H9 (cell line): Measurements from ENCODE around the gene TMCO2. TPM values are rescaled to one million over a fixed set of nuclear protein-coding genes. Genes with fewer than 3 reads are reported as not detected.

ENCODE experiments used
- DNase-seq: peaks from one replicate; pipeline ENCODE4 v3.0.0-alpha.2; 2017
- H2AFZ ChIP-seq: one replicate; pipeline ENCODE4 v1.6.1; 2013; ENCODE audit warnings: mild to moderate bottlenecking, low read length, control low read depth, moderate library complexity
- H2AK5ac ChIP-seq: 2 replicates; pipeline ENCODE4 v1.6.1; 2013; ENCODE audit warnings: low read length, control low read depth, mixed read lengths; ENCODE audit not compliant: insufficient read length
- H2BK120ac ChIP-seq: one replicate; pipeline ENCODE4 v1.6.1; 2013; ENCODE audit warnings: low read depth, mild to moderate bottlenecking, low read length, control low read depth, inconsistent platforms; ENCODE audit not compliant: poor library complexity, severe bottlenecking
- H2BK12ac ChIP-seq: 2 replicates; pipeline ENCODE4 v1.6.1; 2013; ENCODE audit warnings: low read length, control low read depth, mixed read lengths, low read depth; ENCODE audit not compliant: insufficient read length
- H2BK15ac ChIP-seq: 2 replicates; pipeline ENCODE4 v1.6.1; 2013; ENCODE audit warnings: low read depth, low read length, control low read depth
- H2BK20ac ChIP-seq: one replicate; pipeline ENCODE4 v1.6.1; 2013; ENCODE audit warnings: low read depth, mild to moderate bottlenecking, low read length, control low read depth, inconsistent platforms; ENCODE audit not compliant: poor library complexity, severe bottlenecking
- H2BK5ac ChIP-seq: 2 replicates; pipeline ENCODE4 v1.6.1; 2013; ENCODE audit warnings: low read length, control low read depth, mixed read lengths; ENCODE audit not compliant: insufficient read length
- H3K14ac ChIP-seq: 2 replicates; pipeline ENCODE4 v1.6.1; 2013; ENCODE audit warnings: low read length, control low read depth; ENCODE audit not compliant: insufficient read depth
- H3K18ac ChIP-seq: 2 replicates; pipeline ENCODE4 v1.6.1; 2013; ENCODE audit warnings: low read depth, mild to moderate bottlenecking, mixed read lengths, low read length, control low read depth; ENCODE audit not compliant: insufficient read length
- H3K23ac ChIP-seq: 2 replicates; pipeline ENCODE4 v1.6.1; 2013; ENCODE audit warnings: low read length, control low read depth, mixed read lengths, low read depth; ENCODE audit not compliant: insufficient read length
- H3K23me2 ChIP-seq: 2 replicates; pipeline ENCODE4 v1.6.1; 2013; ENCODE audit warnings: low read depth, mild to moderate bottlenecking, mixed read lengths, low read length, control low read depth; ENCODE audit not compliant: insufficient read length, poor library complexity, severe bottlenecking
- H3K27ac ChIP-seq: 2 replicates; pipeline ENCODE4 v1.5.1; 2013; ENCODE audit warnings: low read length, control low read depth, mixed read lengths, low read depth; ENCODE audit not compliant: insufficient read length
- H3K27me3 ChIP-seq: 2 replicates; pipeline ENCODE4 v1.6.1; 2013; ENCODE audit warnings: low read length, control low read depth, inconsistent platforms; ENCODE audit not compliant: insufficient read depth
- H3K4ac ChIP-seq: 2 replicates; pipeline ENCODE4 v1.6.1; 2013; ENCODE audit warnings: low read depth, mild to moderate bottlenecking, control low read depth, inconsistent platforms, low read length, moderate library complexity
- H3K4me1 ChIP-seq: 2 replicates; pipeline ENCODE4 v1.6.1; 2013; ENCODE audit warnings: low read length, control low read depth, inconsistent platforms; ENCODE audit not compliant: insufficient read depth
- H3K4me2 ChIP-seq: 2 replicates; pipeline ENCODE4 v1.6.1; 2013; ENCODE audit warnings: low read length, control low read depth, mixed read lengths; ENCODE audit not compliant: insufficient read length, insufficient read depth
- H3K56ac ChIP-seq: 2 replicates; pipeline ENCODE4 v1.6.1; 2013; ENCODE audit warnings: low read depth, mild to moderate bottlenecking, mixed read lengths, low read length, control low read depth; ENCODE audit not compliant: insufficient read length
- H3K79me1 ChIP-seq: 2 replicates; pipeline ENCODE4 v1.6.1; 2013; ENCODE audit warnings: low read depth, mild to moderate bottlenecking, moderate library complexity, low read length, control low read depth, inconsistent platforms; ENCODE audit not compliant: insufficient read depth, poor library complexity, severe bottlenecking
- H3K79me2 ChIP-seq: 2 replicates; pipeline ENCODE4 v1.6.1; 2013; ENCODE audit warnings: low read length, control low read depth, inconsistent platforms; ENCODE audit not compliant: insufficient read depth
- H3K9ac ChIP-seq: 2 replicates; pipeline ENCODE4 v1.6.1; 2013; ENCODE audit warnings: low read length, control low read depth, mixed read lengths; ENCODE audit not compliant: insufficient read length; ENCODE audit errors: extremely low read depth
- H3K9me3 ChIP-seq: one replicate; pipeline ENCODE4 v1.6.1; 2013; ENCODE audit warnings: low read depth, low read length, inconsistent platforms; ENCODE audit not compliant: control insufficient read depth
- H3T11ph ChIP-seq: one replicate; pipeline ENCODE4 v1.6.1; 2013; ENCODE audit warnings: mild to moderate bottlenecking, low read length, control low read depth, inconsistent platforms
- H4K20me1 ChIP-seq: one replicate; pipeline ENCODE4 v1.6.1; 2013; ENCODE audit not compliant: control insufficient read depth, insufficient read length, insufficient read depth
- H4K5ac ChIP-seq: 2 replicates; pipeline ENCODE4 v1.6.1; 2013; ENCODE audit warnings: low read depth, mild to moderate bottlenecking, mixed read lengths, low read length, control low read depth; ENCODE audit not compliant: insufficient read length
- H4K8ac ChIP-seq: replicated peaks from 2 replicates; pipeline ENCODE4 v1.6.1; 2013; ENCODE audit warnings: low read length, control low read depth, mixed read lengths, low read depth; ENCODE audit not compliant: insufficient read length
- H4K91ac ChIP-seq: 2 replicates; pipeline ENCODE4 v1.6.1; 2013; ENCODE audit warnings: low read depth, mild to moderate bottlenecking, moderate library complexity, mixed read lengths, low read length, control low read depth; ENCODE audit not compliant: insufficient read length
- H3K27ac Mint-ChIP-seq, 3 experiments: 2 replicates in 2 of 3; 3 replicates in 1 of 3; pipeline ENCODE4 v1.8.0; 2020 to 2021; ENCODE audit warnings: mixed read lengths in 3 of 3, mild to moderate bottlenecking in 1 of 3, moderate library complexity in 1 of 3
- H3K27me3 Mint-ChIP-seq: 2 replicates; pipeline ENCODE4 v1.8.0; 2021; ENCODE audit warnings: low read depth, mild to moderate bottlenecking, moderate library complexity, mixed read lengths
- H3K36me3 Mint-ChIP-seq, 3 experiments: 2 replicates in 2 of 3; 3 replicates in 1 of 3; pipeline ENCODE4 v1.8.0; 2020 to 2021; ENCODE audit warnings: low read depth in 3 of 3, mixed read lengths in 3 of 3; ENCODE audit not compliant: insufficient read depth in 1 of 3
- H3K4me1 Mint-ChIP-seq, 2 experiments: 2 replicates each; pipeline ENCODE4 v1.8.0; 2020; ENCODE audit warnings: mixed read lengths in 2 of 2
- H3K4me3 Mint-ChIP-seq, 2 experiments: 2 replicates in 1 of 2; 3 replicates in 1 of 2; pipeline ENCODE4 v1.8.0; 2020 to 2021; ENCODE audit warnings: mild to moderate bottlenecking in 2 of 2, mixed read lengths in 2 of 2, moderate library complexity in 1 of 2
- H3K9me3 Mint-ChIP-seq, 2 experiments: 2 replicates in 1 of 2; 3 replicates in 1 of 2; pipeline ENCODE4 v1.8.0; 2020; ENCODE audit warnings: mild to moderate bottlenecking in 2 of 2, mixed read lengths in 2 of 2, moderate library complexity in 1 of 2
- CTCF ChIP-seq: fragments of 200-600 bp; sonication (generic); conservative IDR thresholded peaks from 3 replicates; pipeline ENCODE4 v1.8.0; 2021; ENCODE audit warnings: antibody characterized with exemption, mild to moderate bottlenecking
- WGBS: extraction: QIAGEN DNeasy Blood & Tissue Kit; methylation state at CpG from one replicate; pipeline ENCODE4 v1.1.7; 2013; ENCODE audit warnings: missing lambda C conversion rate, low lambda C conversion rate, mixed read lengths; ENCODE audit not compliant: insufficient read length; ENCODE audit errors: extremely low coverage; 5-methylcytosine and 5-hydroxymethylcytosine counted together
- total RNA-seq: library from RNA; stranded (reverse); gene quantifications from 2 replicates; pipeline ENCODE4 v1.2.1, GENCODE V29; 2021

Gene TMCO2
- total RNA-seq, 1 experiment from 2014 or later = not detected

DNA sequence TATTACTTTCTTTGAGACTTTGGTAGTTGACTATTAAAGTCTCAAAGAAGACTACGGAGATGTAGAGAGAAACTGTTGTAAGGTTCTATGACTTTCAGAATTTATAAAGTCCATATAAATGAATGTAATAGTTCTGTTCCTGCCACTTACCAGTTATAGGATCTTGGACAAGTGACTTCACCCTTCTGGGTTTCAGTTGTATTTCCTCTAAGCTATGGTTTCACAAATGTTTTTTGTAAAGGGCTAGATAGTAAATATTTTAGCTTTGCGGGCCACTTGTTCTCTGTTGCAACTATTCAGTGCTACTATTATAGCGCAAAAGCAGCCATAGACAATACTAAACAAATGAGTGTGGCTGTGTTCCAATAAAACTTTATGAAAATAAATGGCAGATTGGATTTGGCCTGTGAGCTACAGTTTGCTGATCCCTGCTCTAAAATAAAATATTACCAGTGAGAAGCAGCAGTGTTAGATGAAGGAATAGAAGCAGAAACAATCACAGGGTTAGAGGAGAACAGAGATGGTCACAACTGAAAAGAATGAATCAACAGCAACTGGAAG lies 25.0 kb downstream of the TMCO2 start:
- no peak for TF ChIP-seq CTCF
- Histone ChIP-seq H3K56ac (no peak overlapping the region), H2AFZ (no peak overlapping the region), H2AK5ac (no peak overlapping the region), H3K4me2 (no peak overlapping the region), H3K4ac (no peak overlapping the region), H2BK12ac (no peak overlapping the region), H3K79me2 (no peaks in the 10 kb centered on the region), H4K91ac (no peak overlapping the region), H3K79me1 (no peaks in the 10 kb centered on the region), H2BK5ac (no peak overlapping the region), H3K23ac (no peak overlapping the region), H3K14ac (no peak overlapping the region), H3K9ac (no peak overlapping the region), H3K23me2 (no peaks in the 10 kb centered on the region), H3K9me3 (no peaks in the 10 kb centered on the region), H4K5ac (no peak overlapping the region), H3K18ac (no peak overlapping the region), H4K8ac (no peak overlapping the region), H3T11ph (no peak overlapping the region), H3K4me1 (no peaks in the 10 kb centered on the region), H2BK120ac (no peak overlapping the region), H3K27me3 (no peaks in the 10 kb centered on the region), H3K27ac (no peak overlapping the region), H4K20me1 (no peaks in the 10 kb centered on the region), H2BK15ac (no peak overlapping the region), H2BK20ac (no peak overlapping the region)
- H3K4me3 Mint-ChIP-seq = no peak overlapping the region
- WGBS = no CpG with 5 or more reads among the region's 3 CpGs
- H3K4me1 Mint-ChIP-seq = peaks cover 4 to 8% of the 10 kb centered on the region in 2 experiments; a peak in 2 of 4 replicates
- H3K27ac Mint-ChIP-seq = no peak overlapping the region
- no peak for DNase-seq
- H3K36me3 Mint-ChIP-seq = peaks cover 9 to 64% (median 57%) of the 10 kb centered on the region in 3 experiments; a peak in 6 of 7 replicates
- H3K27me3 Mint-ChIP-seq = no peaks in the 10 kb centered on the region
- H3K9me3 Mint-ChIP-seq = no peaks in the 10 kb centered on the region
